SK-N-SH treated with all-trans-retinoic acid at 6 μM for 48 hours (cell line): Measurements from ENCODE around the gene NPLOC4.

Experiments used
- ATAC-seq: fragments of 200-7000 bp; cut with Tn5 transposase; 3 replicates; pipeline ENCODE4 v1.9.1; 2020; ENCODE audit warnings: mild to moderate bottlenecking, moderate library complexity
- ARNTL ChIP-seq: fragments of 450-650 bp; formaldehyde crosslinking; IDR thresholded peaks from 2 replicates; pipeline ENCODE4 v1.5.0; 2020; ENCODE audit warnings: low read depth, mild to moderate bottlenecking, moderate library complexity, borderline replicate concordance
- BACH2 ChIP-seq: fragments of 250-450 bp; sonication (Bioruptor Pico); IDR thresholded peaks from 2 replicates; pipeline ENCODE4 v1.9.0; 2021; ENCODE audit warnings: mild to moderate bottlenecking, borderline replicate concordance
- CREB5 ChIP-seq: fragments of 250-450 bp; sonication (Bioruptor Pico); IDR thresholded peaks from 2 replicates; pipeline ENCODE4 v1.5.1; 2020; ENCODE audit warnings: low read depth, mild to moderate bottlenecking, moderate library complexity
- CSDC2 ChIP-seq: fragments of 250-450 bp; sonication (Bioruptor Pico); IDR thresholded peaks from 2 replicates; pipeline ENCODE4 v1.5.0; 2020; ENCODE audit warnings: mild to moderate bottlenecking, moderate library complexity
- CSRNP3 ChIP-seq: fragments of 250-450 bp; sonication (Bioruptor Pico); IDR thresholded peaks from 2 replicates; pipeline ENCODE4 v1.5.1; 2021; ENCODE audit warnings: mild to moderate bottlenecking, moderate library complexity
- ESRRG ChIP-seq: fragments of 250-450 bp; sonication (Bioruptor Pico); IDR thresholded peaks from 2 replicates; pipeline ENCODE4 v1.6.1; 2021; ENCODE audit warnings: mild to moderate bottlenecking
- GLIS3 ChIP-seq: fragments of 250-450 bp; sonication (Bioruptor Pico); IDR thresholded peaks from 2 replicates; pipeline ENCODE4 v1.5.0; 2020; ENCODE audit warnings: mild to moderate bottlenecking, moderate library complexity
- ISL1 ChIP-seq: fragments of 250-450 bp; sonication (Bioruptor Pico); IDR thresholded peaks from 2 replicates; pipeline ENCODE4 v2.1.2; 2022; ENCODE audit warnings: mild to moderate bottlenecking, moderate library complexity
- OSR1 ChIP-seq: fragments of 250-450 bp; sonication (Bioruptor Pico); IDR thresholded peaks from 2 replicates; pipeline ENCODE4 v1.8.0; 2022; ENCODE audit warnings: moderate library complexity, mild to moderate bottlenecking, inconsistent platforms
- PATZ1 ChIP-seq: fragments of 250-450 bp; sonication (Bioruptor Pico); IDR thresholded peaks from 2 replicates; pipeline ENCODE4 v1.8.0; 2020; ENCODE audit warnings: mild to moderate bottlenecking, moderate library complexity, borderline replicate concordance
- PPARA ChIP-seq: fragments of 250-450 bp; sonication (Bioruptor Pico); IDR thresholded peaks from 2 replicates; pipeline ENCODE4 v1.5.0; 2020; ENCODE audit warnings: mild to moderate bottlenecking, borderline replicate concordance
- RARB ChIP-seq: fragments of 250-450 bp; sonication (Bioruptor Pico); IDR thresholded peaks from 2 replicates; pipeline ENCODE4 v1.8.0; 2021; ENCODE audit warnings: mild to moderate bottlenecking, moderate library complexity
- SNAI2 ChIP-seq: fragments of 250-450 bp; sonication (Bioruptor Pico); IDR thresholded peaks from 2 replicates; pipeline ENCODE4 v1.5.0; 2020; ENCODE audit warnings: mild to moderate bottlenecking, moderate library complexity
- TSHZ2 ChIP-seq: fragments of 250-450 bp; sonication (Bioruptor Pico); IDR thresholded peaks from 2 replicates; pipeline ENCODE4 v1.5.0; 2020; ENCODE audit warnings: mild to moderate bottlenecking, moderate library complexity
- ZFP3 ChIP-seq: fragments of 250-450 bp; sonication (Bioruptor Pico); IDR thresholded peaks from 2 replicates; pipeline ENCODE4 v1.5.0; 2020; ENCODE audit warnings: mild to moderate bottlenecking, moderate library complexity
- ZFP30 ChIP-seq: fragments of 450-650 bp; formaldehyde crosslinking; IDR thresholded peaks from 2 replicates; pipeline ENCODE4 v1.5.0; 2022; ENCODE audit warnings: mild to moderate bottlenecking, moderate library complexity
- ZNF565 ChIP-seq: fragments of 450-650 bp; formaldehyde crosslinking; conservative IDR thresholded peaks from 2 replicates; pipeline ENCODE4 v1.5.0; 2020; ENCODE audit warnings: low read depth, mild to moderate bottlenecking, moderate library complexity
- ZNF70 ChIP-seq: fragments of 450-650 bp; formaldehyde crosslinking; IDR thresholded peaks from 2 replicates; pipeline ENCODE4 v1.5.0; 2020; ENCODE audit warnings: mild to moderate bottlenecking, moderate library complexity
- ZNF8 ChIP-seq: fragments of 450-650 bp; formaldehyde crosslinking; IDR thresholded peaks from 2 replicates; pipeline ENCODE4 v1.5.0; 2020; ENCODE audit warnings: mild to moderate bottlenecking, moderate library complexity

NPLOC4 gene

GRCh38 chr17:81579821-81580321 lies 57.0 kb downstream of the NPLOC4 start:
- peak; percentile 4; the same call in 2 of the 3 replicates for ATAC-seq
- TF ChIP-seq SNAI2 (CRISPR knock-in tag) = no peak
- no peak for TF ChIP-seq RARB (CRISPR knock-in tag)
- no peak for TF ChIP-seq ISL1 (CRISPR knock-in tag)
- TF ChIP-seq BACH2 (CRISPR knock-in tag) = no peak
- no peak for TF ChIP-seq GLIS3 (CRISPR knock-in tag)
- TF ChIP-seq OSR1 (CRISPR knock-in tag) = no peak
- TF ChIP-seq ZFP3 (CRISPR knock-in tag) = no peak
- no peak for TF ChIP-seq ARNTL

GRCh38 chr17:81579298-81579697 lies 57.6 kb downstream of the NPLOC4 start:
- no peak for ATAC-seq
- TF ChIP-seq ESRRG = no peak
- TF ChIP-seq OSR1 (CRISPR knock-in tag) = no peak
- TF ChIP-seq TSHZ2 = no peak
- no peak for TF ChIP-seq CREB5 (CRISPR knock-in tag)
- TF ChIP-seq RARB (CRISPR knock-in tag) = no peak
- TF ChIP-seq CSDC2 (CRISPR knock-in tag) = no peak
- no peak for TF ChIP-seq BACH2 (CRISPR knock-in tag)
- no peak for TF ChIP-seq ARNTL
- no peak for TF ChIP-seq CSRNP3 (CRISPR knock-in tag)
- no peak for TF ChIP-seq ZFP3 (CRISPR knock-in tag)
- TF ChIP-seq, all 23 proteins: peak for 0

GRCh38 chr17:81578561-81579225 lies 58.2 kb downstream of the NPLOC4 start:
- ATAC-seq = no peak
- TF ChIP-seq RARB (CRISPR knock-in tag) (no peak), CREB5 (CRISPR knock-in tag) (no peak), ISL1 (CRISPR knock-in tag) (no peak), ZFP30 (CRISPR knock-in tag) (no peak), PATZ1 (CRISPR knock-in tag) (no peak), PPARA (no peak), ZNF565 (CRISPR knock-in tag) (no peak)

- ATAC-seq = no peak; the same call in 2 of the 3 replicates
These were observed 58.9 kb downstream of the NPLOC4 start for GRCh38 chr17:81578038-81578441.

More at GRCh38 chr17:81578038-81578441, 58.9 kb downstream of the NPLOC4 start:
- no peak for TF ChIP-seq BACH2 (CRISPR knock-in tag)
- no peak for TF ChIP-seq ISL1 (CRISPR knock-in tag)
- no peak for TF ChIP-seq CSDC2 (CRISPR knock-in tag)
- TF ChIP-seq ESRRG = no peak
- no peak for TF ChIP-seq ZNF8 (CRISPR knock-in tag)
- no peak for TF ChIP-seq ZNF70
